NCI-H748 (cell line): ENCODE data around the gene SLC25A26.

ENCODE experiments used
- DNase-seq: peaks from one replicate; lab custom pipeline; 2025; ENCODE audit not compliant: unreplicated experiment; lab: John Stamatoyannopoulos, UW

SLC25A26 gene

DNA sequence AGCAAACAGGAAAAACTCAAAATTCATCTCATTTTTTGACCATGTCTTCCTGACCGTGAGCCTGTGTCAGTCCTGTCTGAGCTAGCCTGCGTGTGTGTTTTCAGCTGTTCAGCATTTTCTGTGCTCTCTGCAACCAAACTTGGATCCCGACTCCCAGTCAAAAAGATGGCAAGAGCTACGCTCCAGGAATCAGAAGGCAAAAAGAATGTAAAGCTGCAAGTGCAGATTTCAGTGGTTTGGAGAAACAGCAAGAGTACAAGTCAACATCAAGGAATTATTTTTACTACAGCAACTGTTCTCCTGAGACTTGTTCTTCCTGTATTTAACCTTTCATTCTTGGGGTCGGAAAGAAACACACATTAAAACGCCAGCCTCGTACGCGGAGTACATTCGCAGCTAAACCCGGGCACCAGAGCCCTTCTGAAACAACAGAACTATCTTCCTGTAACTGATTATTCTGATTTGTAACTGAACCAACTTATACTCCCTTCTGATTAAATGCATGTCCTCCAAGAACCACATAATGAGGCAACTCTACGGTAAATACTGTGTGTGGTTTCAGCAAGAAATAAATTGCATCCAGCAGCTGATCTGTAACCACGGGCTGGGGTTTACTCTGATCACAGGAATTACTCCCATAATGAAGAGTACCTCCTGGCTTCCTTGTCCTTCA is 172.7 kb downstream of the SLC25A26 start:
- no peak for DNase-seq

DNA sequence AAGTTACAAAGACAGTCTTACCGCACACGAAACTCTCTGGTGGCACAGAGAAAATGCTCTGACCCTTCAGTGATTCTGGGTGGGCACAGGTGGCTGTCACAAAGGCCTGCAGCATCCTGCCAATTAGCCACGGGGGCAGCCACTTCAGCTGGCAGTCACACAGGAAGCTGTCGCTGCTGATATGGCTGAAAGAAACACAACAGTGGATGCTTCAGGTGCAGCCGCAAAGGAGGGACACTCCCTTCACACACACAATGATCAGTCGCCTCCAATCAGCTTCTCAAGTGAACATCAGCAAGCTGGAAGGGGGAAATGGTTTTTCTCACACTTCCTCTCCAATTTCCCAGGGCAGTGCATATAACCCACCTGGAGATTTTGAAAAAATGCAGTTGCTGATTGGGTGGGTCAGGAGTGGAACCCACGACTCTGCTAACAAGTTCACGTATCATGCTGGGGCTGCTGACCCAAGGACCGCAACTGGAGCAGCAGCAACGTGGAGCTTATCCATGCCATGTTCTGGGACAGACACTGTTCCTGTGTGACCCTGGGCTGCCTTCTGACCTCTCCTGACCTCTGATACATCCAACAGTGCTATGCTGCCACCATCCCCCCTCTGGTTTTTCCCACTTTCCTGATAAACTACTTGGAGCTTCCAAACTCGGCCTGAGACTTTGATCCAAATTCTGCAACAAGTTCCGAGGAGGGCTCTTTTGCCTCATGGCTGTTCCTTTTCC is 173.4 kb downstream of the SLC25A26 start:
- peak; percentile 49 for DNase-seq

- DNase-seq = no peak
Measured at GRCh38 chr3:66394753-66395249, 174.0 kb downstream of the SLC25A26 start.

DNA sequence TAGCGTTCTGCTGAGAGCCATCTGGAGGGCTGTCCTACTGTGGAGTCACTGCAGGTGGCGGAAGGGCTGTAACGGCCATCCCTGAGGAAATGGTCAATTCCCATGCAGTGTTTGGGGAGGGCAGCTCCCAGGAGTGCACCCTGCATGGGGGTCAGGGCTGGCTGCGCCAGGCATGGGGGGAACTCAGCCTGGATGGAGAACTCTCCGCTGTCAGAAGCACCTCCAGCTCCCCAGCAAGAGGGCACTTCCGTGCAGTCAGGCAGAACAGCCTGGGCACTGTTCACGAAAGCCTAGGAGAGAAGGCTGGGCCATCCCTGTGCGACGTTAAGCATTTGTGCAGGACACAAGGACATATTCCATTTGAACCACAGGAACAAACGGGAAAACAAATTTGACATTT is 174.8 kb downstream of the SLC25A26 start:
- DNase-seq = no peak

- DNase-seq = no peak
Measured at GRCh38 chr3:66396161-66396760, 175.5 kb downstream of the SLC25A26 start.

DNA sequence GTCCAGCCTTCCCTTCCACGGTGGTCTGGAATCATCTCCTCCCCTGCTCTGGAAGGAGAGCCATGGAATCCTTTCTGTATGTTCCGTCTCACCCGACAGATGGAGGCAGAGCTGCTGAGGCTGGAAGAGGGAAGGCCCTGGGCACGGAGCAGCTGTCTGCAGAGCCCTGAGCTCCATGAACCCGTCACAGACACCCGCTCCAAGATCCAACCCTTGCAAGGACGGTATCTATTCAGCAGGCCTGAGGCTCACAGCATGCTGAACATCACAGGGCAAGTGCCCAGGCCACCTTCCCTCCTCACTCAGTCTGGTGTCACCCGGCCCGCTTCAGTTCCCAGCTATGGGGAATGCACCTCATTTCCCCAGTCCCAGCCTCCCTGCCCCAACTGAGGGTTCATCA is 176.1 kb downstream of the SLC25A26 start:
- no peak for DNase-seq

DNA sequence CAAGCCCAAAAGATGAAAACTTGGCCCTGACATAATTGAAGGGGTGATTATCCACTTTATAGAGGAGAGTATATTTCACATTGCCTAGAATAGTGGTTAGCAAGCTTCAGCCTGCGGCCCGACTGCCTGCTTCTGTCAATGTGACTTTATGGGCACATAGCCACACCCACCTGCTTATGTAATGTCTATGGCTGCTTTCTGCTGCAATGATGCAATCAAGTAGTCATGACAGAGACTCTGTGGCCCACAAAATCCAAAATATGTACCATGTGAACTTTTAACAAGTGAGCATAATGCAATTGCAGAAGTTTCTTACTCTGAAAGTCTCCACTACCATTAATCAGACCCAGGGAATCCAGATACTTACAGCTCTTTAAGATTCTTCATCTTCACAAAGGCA is 176.9 kb downstream of the SLC25A26 start:
- DNase-seq = no peak

DNA sequence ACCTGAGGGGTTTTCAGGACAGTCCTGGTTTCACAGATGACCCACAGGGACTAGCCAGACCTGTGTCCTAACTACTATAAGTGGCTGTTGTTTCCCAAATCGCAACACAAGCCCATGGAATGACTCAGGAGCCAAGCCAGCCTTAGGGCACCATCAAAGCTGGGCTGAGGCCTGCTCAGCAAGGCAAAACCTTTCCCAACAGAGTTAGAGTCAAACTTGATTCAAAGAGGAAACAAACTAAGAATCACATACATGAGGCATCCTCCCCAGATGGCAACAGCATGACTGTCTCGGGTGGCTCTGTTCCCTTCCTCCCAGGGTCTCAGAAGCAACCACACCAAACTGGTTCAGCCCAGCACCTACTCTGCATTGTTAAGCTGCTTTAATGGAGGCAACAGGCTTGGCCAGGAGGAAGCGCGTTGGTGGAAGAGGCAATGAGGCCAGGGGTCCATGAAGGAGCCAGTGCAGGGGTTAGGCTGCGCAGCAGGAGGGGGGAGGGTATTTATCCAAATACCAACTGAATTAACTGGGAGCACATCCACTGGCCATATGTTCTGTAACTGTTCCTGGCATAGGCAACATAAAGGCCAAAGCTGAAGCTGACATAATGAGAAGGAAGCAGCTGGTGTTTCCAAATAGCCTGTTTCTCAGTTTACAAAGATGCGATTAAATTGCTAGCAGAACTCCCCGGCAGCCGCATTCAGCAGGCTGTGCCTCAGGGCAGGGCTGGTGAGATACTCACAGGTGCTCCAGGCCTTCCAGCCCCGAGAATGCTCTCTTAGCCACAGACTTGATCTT is 177.6 kb downstream of the SLC25A26 start:
- DNase-seq = peak; percentile 23

DNA sequence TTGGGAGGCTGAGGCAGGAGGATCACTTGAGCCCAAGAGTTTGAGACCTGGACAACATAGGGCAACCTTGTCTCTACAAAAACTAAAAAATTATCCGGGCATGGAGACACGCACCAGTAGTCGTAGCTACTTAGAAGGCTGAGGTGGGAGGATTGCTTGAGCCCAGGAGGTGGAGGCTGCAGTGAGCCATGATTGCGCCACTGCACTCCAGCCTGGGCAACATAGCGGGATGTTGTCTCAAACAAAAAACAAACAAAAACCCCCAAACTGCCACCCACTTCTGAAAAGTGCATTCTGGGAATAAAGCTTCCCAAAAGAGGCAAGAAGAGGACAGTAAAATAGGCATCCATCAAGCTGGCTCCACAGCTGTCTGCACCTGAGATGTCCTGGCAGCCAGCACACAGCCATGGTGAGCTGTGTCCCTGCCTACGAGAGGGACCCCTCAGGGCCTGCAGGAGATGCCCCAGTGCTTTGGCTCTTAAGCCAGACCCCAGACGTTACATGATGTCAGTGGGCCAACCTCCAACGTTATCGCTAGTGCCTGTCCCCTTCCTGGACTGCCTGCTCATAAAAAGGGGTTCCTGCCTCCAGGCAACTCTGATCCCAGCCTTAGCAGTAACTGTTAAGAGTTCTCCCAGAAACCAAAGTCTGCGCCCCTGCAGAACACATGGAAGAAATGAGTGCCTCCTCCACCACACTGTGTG is 178.9 kb downstream of the SLC25A26 start:
- DNase-seq = no peak

DNA sequence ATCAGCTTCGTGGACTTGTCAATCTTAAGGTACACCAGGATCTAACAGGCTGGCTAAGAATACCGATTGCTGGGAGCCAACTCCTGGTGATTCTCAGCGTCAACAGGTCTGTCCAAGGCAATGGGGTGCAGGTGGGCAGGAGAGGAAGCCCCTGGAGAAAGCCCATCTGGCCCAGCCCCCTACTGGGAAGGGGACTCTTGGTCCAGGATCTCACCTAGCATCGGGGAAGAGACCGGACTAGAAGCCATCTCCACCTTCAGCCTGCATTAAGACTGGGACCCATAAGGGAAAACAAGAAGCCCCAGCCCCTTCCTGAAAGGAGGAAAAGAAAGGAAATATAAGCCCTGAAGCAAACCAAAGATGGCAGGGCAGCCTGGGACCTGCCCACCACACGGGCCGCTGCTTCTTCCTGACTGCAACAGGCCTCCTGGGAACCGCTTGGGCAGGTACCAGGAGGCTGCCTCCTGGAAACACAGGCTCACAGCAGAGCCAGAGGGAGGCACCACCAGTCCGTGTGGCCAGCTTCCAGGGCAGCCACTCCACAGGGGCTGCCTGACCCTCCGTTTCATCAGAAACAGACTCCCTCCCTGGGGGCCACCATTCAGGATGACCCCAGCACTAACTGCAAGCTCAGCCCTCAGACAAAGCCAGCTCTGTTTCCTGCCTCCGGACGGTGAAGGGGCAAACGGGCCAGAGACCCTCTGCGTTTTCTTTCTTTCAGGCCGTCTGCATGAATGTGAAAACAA is 179.8 kb downstream of the SLC25A26 start:
- no peak for DNase-seq

GRCh38 chr3:66401157-66401550 is 180.4 kb downstream of the SLC25A26 start:
- DNase-seq = no peak

GRCh38 chr3:66401675-66402491 is 181.1 kb downstream of the SLC25A26 start:
- no peak for DNase-seq

- DNase-seq = no peak
Measured at GRCh38 chr3:66402596-66403290, 181.9 kb downstream of the SLC25A26 start.

DNA sequence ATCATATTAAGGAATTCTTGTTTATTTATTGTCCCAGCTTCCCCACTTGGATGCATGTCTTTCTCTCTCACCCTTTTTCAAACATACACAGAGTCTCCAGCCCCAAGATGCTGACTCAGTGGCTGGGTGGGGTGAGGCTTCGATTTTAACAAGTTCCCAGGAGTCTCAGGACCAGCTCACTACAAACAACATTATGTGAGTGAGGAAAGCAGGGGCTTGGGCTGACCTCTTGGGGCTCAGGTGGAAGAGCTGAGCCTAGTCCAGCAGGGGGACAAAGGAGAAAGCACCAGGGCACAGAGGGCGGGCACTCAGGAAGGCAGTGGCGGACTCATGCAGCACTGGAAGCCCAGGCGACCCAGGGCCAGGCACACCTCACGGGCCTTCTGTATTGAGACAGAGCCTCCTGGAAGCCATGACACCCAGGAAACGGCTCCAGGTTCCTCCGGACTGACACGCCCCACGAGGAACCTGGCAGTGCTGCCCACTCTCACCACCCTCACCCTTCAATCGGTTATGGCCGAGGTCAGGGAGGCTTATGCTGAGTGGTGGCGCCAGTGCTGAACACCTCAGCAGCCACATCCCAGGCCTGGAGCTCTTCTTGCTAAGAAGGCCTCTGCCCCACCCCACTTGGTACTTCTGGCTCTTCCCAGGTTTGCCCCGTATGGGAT is 182.7 kb downstream of the SLC25A26 start:
- DNase-seq = no peak

GRCh38 chr3:66404197-66404596 is 183.4 kb downstream of the SLC25A26 start:
- no peak for DNase-seq

- no peak for DNase-seq
Measured at GRCh38 chr3:66404903-66405700, 184.3 kb downstream of the SLC25A26 start.

- no peak for DNase-seq
Measured at GRCh38 chr3:66405701-66406091, 184.9 kb downstream of the SLC25A26 start.
